Left renal cortex interstitium (tissue), 4 donors: ENCODE results near the gene CACNA1C. TPM values are rescaled to one million over a fixed set of nuclear protein-coding genes. Genes with fewer than 3 reads are reported as not detected.

Experiments
- DNase-seq, 4 donors: peaks; one replicate each; pipeline ENCODE4 v3.0.0-alpha.2; 2013; ENCODE audit warnings: low read depth in 4 of 4, low spot score in 2 of 4, missing footprints in 1 of 4
- polyA plus RNA-seq, 4 donors: library from polyadenylated mRNA; unstranded; fragments of 120-200 nt; gene quantifications; one replicate each; pipeline ENCODE4 v1.2.1, GENCODE V29; 2013; ENCODE audit not compliant: insufficient read length in 4 of 4

The CACNA1C gene
- polyA plus RNA-seq, 4 donors: 6.4 to 13.1 (median 8.9) TPM

DNA sequence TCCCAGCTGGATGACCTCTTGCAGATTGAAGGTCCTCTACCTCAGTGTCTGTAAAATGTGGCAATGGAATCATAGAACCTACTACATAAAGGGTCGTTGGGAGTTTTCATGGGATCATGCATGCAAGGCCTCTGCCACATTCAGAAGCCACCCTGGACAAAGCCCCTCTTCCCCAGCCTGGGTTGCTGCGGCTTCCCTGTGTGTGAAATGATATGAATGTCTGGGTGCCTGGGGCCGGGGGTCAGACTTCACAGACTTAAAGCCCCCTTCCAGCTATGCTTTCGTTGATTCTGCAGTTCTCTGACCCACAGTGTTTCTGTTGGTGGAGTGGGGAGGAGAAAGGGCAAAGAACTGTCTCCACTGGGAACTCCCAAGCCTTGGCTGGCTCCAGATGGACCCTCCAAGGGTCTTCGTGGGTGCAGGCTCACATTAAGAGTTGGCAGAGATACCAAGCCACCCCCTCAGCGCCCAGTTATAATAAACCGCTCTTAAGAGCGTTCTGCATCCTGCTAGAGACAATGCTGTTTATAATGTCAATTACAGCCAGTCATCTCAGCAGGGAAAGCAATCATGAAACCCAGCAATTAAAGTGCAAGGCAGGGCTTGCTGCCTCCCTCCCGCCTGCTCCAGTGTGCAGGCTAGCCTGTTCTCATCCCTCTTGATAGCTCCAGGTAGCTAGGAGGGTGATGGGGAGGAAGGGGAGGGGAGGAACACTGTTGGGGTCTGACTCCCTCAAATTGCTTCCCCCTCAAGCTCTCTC, 531.0 kb downstream of the CACNA1C start:
- no peak for DNase-seq

DNA sequence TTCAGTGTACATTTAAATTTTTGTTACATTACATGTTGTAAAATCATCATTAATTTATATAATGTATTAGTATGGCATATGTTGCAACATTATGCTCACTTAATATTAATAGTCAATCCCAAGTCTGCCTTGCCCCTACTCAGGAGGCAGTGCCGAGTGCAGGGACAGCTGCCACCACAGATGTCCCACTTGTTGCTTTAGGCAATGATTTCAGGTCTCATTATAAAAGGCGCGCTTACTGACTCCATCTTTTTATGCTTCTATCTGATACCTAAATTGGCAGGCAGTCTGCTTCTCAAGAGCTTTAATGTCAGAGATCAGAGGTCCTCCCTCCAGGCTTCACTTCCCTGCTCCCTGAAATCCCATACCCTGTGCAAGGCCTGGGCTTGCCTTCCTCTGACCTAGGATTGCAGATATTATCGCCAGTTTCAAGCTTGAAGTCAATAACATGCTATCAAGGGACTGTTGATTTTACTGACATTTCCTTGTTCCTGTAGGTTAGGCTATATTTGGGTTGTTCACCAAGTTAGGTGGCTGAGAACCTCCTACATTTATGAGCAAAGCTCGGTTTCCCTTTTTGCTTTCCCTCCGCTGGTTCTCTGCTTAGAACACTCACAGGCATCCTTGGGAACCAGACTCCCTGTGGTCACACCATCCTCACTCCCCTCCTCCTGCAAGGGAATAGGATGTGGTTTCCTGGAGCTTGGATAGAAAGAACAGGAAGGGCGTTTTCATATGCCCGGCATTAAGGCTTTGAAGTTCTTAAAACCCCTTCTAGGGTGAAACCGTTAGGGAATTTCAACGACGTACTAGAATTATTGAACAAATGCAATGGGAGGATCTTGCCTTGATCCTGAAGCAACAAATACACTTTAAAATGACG, 533.6 kb downstream of the CACNA1C start:
- DNase-seq: no peak

DNA sequence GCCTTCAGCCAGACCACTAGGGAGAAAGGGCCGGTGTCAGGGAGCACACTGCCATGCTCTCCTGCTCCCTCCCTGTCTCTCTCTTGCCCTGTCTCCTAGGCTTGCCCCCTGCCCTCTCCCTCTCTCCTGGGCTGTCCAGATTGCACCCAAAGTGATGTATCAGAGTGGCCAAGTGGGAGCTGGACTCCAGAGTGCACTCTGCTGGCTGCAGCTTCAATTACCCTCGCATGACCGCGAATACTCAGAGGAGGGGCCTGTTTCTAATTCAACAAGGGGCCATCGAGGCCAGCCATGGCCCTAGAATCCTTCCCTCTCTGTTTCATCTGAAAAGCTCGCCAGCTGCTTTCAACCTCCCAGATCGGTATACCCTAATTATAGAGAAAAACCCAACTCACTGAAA, 535.6 kb downstream of the CACNA1C start:
- DNase-seq: no peak

DNA sequence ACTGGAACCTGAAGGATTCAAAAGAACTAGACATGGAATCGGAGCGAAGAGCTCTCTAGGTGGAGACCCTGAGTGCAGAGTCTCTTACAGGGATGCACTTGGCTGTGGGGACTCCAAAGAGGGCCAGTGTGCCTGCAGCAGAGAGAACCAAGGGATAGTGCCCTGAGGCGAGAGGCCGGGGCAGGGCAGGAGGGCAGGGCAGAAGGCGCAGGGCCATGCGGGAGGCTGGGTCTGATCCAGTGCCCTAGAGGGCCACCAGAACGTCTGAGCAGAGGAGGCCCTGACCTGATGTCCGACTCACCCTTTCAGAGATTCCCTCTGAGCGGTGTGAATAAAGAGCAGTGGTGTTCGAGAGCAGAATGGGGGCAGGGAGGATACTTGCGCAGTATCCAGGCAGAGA, 536.6 kb downstream of the CACNA1C start:
- DNase-seq: no peak

DNA sequence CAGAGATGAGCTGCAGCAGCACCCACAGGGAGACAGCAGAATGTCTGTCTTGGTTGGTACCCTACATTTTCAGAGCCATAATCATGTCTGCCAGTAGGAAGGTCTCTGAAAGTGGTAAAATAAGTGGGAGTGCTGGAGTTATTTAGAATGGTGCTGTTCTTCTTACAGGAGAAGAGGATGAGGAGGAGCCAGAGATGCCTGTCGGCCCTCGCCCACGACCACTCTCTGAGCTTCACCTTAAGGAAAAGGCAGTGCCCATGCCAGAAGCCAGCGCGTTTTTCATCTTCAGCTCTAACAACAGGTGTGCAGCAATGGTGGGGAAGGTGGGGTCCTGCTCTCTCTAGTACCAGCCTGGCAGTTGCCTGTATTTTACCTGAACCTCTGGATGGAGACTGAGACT, 540.3 kb downstream of the CACNA1C start:
- DNase-seq: no peak

DNA sequence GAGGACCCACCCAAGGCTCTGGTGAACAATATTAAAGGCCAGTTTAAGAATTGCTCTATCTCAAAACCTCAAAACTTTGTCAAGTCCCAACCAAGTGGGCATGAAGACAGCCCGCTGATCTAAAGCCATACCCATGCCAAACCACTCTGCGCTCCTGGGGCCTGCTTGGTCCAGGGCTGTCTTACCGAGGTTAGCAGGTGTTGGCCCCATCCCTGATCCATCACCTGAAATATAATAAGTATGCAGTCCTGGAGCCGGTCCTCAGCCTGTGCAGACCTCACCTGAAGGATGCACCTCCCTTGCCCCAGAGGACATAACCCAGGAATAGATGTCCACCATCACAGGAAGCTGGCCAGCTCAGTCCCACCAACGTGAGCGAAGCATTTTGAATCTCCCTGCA, 543.7 kb downstream of the CACNA1C start:
- DNase-seq: no peak

DNA sequence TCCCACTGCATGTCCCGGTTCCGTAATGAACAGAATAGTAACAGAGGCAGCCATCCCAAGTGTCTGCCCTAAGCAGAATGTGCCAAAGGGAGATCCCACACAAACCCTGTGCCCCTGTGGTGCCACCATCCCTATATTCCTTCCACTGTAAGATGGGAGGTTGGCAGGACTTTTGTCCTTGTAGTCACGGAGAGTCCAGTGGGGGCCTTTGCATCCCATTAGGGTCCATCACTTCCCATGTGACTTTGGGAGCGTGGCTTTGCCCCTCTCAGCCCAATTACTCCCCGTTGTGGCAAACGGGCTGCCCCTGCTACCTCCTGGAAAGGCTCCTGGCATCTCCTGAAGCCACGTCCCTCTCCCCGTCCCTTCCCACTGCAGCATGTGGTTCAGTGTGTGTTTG, 552.5 kb downstream of the CACNA1C start:
- no peak for DNase-seq

DNA sequence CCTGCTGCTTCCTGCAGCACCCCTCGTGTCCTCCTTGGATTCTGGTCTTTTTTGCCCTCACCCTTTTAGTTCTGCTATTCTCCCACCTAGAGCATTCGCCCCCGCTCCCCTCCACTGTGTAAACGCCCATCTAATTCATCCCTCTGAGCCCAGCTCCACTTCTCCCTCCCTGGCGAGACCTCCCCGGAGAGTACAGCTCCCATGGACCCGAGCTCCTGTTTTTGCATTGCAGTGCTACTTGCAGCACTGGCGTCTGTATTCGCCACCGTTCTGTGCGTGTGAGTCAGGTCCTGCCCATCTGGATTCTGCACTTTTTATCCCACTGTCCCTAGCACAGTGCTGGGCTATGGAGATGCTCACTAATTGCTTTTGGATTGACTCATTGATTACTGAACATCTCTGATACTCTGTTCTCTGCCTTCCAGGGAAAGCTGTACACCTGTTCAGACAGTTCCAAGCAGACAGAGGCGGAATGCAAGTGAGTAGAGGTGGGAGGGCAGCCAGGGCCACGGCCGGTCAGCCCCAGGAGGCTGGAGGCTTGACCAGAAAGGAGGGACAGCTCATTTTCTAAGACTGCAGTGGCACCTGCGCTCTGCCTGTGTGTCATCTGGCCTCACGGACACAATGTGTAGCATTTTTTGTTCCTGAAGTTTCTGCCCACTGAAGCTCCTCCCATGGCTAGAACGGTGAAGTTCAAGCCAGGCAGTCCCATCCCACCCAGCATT, 553.6 kb downstream of the CACNA1C start:
- no peak for DNase-seq

DNA sequence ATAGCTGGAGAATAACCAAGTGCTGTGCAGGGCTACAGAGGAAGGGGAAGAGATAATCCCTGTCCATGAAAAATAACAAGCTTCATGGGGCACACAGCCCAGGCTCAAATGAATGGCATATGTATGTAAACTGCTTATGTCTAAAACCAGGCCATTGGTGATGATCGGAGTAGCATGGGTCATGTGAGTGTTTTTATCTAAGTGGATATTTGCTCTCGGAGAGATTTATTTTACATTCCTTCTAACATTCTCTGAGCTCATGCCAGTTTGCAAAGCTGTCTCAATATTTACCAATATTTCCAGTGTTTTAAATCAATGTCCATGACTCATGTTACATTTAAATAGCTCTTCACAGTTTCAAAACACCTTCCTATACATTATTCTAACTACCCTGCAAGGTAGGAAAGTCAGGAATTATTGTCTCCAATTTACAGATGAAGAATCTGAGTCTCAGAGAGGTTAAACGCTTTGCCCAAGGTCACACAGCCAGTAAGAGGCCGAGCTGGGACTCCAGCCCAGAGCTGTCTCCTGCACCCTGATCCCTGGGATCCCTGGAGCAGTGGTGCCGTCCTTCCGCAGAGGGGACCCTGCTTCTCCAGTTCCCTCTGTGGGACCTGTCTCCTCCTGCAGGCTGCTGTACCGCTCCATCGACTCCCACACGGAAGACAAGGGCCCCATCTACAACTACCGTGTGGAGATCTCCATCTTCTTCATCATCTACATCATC, 555.3 kb downstream of the CACNA1C start:
- no peak for DNase-seq

DNA sequence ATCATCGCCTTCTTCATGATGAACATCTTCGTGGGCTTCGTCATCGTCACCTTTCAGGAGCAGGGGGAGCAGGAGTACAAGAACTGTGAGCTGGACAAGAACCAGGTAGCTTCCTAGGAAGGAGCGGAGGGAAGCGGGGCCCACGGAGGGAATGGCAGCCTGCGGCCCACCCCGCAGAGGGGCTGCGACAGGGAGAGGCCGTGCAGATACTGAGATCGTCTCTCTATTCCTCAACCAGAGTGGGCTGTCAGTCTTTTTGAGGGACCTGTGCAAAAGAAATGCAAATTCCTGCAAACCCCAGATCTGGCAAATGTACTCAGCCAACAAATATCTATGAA, 555.8 kb downstream of the CACNA1C start:
- no peak for DNase-seq

DNA sequence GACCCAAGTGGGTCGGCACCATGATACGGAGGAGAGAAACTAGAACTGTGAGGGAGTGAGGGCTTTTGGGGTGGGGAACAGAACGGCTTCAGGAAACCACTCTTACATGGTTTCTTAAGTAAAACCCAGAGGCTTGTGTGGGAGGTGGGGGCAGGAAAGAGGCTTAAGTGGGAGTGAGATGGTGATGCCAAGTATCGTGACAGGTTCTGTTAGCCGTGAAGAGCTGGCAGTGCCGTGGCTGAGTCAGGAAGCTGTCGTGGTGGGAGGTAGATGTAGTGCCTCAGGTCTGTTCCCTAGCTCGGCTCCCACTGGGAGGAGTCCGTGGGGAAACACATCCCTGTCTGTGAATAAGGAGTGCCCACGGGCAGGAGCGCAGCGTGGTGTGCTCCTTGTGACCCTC, 556.2 kb downstream of the CACNA1C start:
- DNase-seq: no peak

DNA sequence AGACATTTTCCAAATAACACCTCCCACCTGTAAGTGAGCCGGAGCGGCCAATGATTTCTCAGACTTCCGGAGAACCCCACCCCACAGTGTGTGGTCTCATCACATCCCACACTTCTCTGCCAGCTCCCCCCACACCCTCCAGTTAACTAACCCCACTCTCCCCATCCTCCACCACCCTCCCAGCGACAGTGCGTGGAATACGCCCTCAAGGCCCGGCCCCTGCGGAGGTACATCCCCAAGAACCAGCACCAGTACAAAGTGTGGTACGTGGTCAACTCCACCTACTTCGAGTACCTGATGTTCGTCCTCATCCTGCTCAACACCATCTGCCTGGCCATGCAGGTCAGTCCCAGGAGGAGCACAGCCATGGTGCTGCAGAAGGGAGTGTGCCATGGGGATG, 557.6 kb downstream of the CACNA1C start:
- DNase-seq: no peak

DNA sequence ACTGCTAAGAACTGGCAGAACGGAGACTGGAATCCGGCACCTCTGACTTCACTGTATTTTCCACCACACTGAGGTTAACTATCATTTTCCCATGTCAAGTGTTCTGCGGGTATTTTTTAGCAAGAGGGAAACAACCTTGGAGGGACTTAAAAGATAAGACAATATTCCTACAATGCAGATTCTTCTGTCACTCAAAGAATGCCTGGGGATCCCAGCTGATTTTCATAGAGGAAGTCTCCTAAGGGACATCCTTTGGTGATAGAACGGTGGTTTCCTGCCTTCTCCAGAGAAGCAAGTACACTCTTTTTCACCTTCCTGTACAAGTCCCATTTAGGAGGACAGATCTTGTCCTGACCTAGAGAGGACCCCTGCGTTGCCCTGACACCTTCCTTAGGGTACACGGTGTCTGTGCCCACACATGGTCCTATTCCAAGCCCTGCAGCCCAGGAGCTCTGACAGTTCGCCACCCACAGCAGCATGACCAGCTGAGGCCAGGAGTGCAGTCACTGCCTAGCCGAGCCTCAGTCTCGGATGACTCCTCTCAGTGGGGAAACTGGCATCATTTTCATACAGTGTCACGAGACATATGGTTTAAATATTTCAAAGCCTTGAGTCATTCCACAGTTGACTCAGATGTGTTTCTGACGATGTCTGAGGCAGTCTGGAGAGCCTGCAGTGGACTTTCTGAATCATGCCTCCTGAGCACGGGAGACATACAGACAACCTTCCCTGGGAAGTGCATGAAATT, 560.7 kb downstream of the CACNA1C start:
- no peak for DNase-seq

DNA sequence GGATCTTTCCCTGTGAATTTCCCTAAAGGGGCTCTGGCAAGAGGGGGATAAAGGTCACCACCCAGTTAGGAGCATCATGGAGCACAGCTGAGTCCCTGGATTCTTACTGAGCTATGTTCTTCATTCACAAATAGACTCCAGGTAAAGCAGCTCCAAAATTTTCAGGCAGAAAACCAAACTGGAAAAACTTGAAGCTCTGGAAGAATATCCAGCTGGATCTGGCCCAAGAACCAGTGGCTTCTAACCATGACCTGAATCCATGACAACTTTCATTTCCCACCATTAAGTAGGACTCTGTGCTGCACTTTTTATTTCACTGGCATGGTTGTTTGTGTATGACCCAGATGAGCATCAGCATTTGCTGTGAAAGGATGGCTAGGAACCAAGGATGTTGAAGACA, 561.6 kb downstream of the CACNA1C start:
- no peak for DNase-seq

DNA sequence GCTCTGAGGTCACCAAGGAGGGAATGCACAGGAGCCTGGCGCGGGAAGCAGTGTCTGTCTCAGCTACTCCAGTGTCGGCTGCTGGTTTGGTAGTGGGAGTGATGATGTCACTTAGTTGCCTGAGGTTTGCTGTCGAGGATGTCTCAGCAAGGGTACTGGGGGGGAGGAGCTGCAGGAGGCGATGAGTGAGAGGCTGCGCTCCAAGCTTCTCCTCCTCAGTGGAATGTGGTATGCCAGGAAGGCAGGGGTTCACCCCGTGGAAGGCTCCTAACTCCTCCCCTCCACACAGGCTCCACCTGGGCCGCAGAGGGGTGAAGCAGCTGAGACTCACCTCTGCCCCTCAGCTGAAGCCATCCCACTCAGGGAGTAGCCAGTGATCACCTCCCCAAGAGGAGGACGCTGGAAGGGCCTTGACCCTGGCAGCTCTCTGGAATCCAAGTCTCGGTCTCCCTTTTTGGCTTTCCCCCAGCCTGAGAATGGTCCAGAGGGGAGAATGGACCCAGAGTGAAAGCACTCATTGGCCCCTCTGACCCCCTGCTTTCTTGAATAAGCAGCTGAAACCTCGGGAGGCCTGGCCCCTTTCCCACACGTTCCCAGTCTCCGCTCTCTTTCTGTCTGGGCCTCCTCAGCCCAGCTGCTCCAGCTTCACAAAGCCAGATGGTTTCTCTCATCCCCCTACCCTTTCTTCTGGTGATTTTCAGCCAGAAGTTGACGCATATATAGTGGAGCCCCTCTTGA, 563.0 kb downstream of the CACNA1C start:
- peak; percentile 36 to 67 (median 60) for DNase-seq

DNA sequence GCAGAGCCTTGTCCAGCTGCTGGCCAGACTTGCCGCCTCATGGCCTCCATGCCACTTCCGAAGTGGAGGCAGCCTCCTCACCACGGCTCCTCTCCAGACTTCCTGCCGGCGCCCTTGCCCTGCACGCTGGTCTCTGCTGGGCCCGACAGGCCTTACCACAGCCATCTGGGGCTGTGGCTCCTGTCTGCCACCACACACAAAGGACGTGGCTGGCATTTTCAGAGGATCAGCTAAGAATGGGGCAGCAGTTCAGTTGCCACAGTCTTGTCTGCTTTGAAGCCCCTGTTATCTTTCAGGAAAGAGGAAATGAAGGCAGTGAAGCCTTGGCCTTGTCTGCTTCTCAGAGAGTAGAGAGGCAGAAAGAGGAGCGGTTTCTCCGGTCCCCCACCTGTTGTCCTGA, 564.0 kb downstream of the CACNA1C start:
- no peak for DNase-seq

DNA sequence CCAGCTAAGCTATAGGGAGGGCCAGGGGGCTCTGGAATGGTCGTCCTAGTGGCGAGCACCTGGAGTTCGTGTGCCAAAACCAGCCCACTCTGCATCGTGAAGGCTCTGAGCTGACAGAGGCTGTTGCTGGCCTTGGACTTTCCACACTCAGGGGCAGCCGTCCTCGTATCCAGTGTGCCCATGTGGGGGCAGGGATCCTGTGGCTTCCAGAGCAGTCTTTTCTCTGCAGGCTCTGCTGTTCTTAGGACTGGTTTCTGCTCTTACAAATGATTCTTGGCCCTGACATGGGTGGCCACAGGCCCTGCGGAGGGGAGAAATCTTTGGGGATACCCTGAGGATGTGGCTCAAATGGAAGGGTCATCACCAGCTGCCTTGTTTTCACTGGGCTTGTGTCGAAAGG, 564.6 kb downstream of the CACNA1C start:
- no peak for DNase-seq

DNA sequence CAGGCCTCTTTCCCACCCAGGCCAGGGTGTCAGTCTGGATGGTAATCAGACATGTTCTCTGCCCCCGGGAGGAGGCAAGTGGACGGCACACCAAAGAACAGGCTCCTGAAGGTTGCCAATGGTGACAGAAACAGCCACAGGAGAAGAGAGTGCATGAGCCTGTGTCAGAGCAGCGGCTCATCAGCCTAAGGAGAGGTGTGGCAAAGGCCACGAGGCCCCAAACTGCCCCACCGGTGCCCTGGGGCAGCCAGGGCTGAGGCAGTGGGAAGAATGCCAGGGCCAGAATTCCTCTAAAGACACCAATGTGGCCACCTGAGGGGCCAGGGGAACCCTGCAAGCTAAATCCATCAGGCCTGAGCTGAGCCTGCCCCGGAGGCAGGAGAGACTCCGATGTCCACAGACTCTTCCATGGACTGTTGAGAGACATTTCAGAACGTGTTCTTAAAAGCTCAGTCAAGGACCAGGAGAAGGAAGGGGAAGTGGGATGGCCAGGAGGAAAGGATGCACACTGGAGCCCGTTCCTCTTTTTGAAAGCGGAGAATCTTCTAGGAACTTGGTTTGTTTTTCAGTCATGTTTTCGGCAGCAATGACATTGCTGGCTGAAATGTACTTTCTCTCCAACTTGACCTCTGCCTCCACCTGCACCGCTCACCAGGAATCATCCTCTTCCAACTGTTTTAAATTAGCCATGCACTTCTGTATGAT, 565.7 kb downstream of the CACNA1C start:
- no peak for DNase-seq

DNA sequence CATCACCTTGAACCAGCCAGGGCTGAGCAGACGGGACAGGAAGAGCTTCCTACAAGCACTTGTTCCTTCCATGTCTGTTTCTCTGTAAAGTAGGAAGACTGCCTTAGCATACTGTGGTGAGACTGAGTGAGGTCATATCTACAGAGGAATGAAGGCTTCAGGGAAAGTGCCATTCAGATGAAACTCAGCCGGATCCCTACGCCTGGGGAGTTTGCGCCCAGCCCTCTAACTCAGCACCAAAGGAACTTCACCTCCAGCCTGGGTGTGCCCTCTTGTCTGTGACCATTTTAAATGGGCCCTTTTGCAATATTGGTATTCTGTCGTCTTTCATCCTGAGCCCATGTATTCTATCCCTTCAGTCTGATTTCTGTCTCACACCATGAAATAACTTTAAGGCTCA, 566.3 kb downstream of the CACNA1C start:
- DNase-seq: no peak
